CD4-positive, alpha-beta T cell (primary cell): ENCODE data around the gene KRT39. TPM values are rescaled to one million over a fixed set of nuclear protein-coding genes. Genes with fewer than 3 reads are reported as not detected.
"Not testable (repeated sequence)": the region's sequence is repeated elsewhere in the genome, so short reads cannot be mapped to it uniquely, and the experiment has no call there.

Experiments
- ATAC-seq: fragments of 200-7000 bp; cut with Tn5 transposase; one replicate; pipeline ENCODE4 v1.10.0; 2022; ENCODE audit warnings: mild to moderate bottlenecking; ENCODE audit not compliant: poor library complexity
- CTCF ChIA-PET: fragments of 350-600 bp; sonication (Branson Sonifier 250); formaldehyde crosslinking; loops from one replicate; lab custom pipeline; 2021; ENCODE audit warnings: antibody characterized with exemption, inconsistent platforms; lab: Charles Lee
- POLR2A ChIA-PET: fragments of 350-600 bp; sonication (Branson Sonifier 250); formaldehyde crosslinking; loops from one replicate; lab custom pipeline; 2021; ENCODE audit warnings: antibody characterized with exemption, inconsistent platforms; lab: Charles Lee
- DNase-seq, 14 experiments: peaks; one replicate each; pipeline ENCODE4 v3.0.0-alpha.2; 2013 to 2020; ENCODE audit warnings: mixed read lengths in 2 of 14
- H3K27ac ChIP-seq, 2 donors: one replicate each; pipeline versions ENCODE4 v1.5.1 to v1.7.0; 2013; ENCODE audit warnings: low read length in 2 of 2, low read depth in 1 of 2, mild to moderate bottlenecking in 1 of 2
- H3K27me3 ChIP-seq, 2 experiments: 1 replicate in 1 of 2; 2 replicates in 1 of 2; pipeline versions ENCODE4 v1.6.1 to v1.7.0; 2013; ENCODE audit warnings: low read length in 2 of 2, control low read depth in 1 of 2, mild to moderate bottlenecking in 1 of 2, moderate library complexity in 1 of 2; ENCODE audit not compliant: insufficient read depth in 2 of 2, control insufficient read depth in 1 of 2
- H3K36me3 ChIP-seq: one replicate; pipeline ENCODE4 v1.6.1; 2013; ENCODE audit warnings: low read length, control low read depth; ENCODE audit not compliant: insufficient read depth
- H3K4me1 ChIP-seq: one replicate; pipeline ENCODE4 v1.6.1; 2013; ENCODE audit warnings: low read length, control low read depth; ENCODE audit not compliant: insufficient read depth
- H3K4me3 ChIP-seq: one replicate; pipeline ENCODE4 v1.5.1; 2013; ENCODE audit warnings: mild to moderate bottlenecking, low read length, moderate library complexity
- H3K9me3 ChIP-seq, 2 experiments: 1 replicate in 1 of 2; 2 replicates in 1 of 2; pipeline versions ENCODE4 v1.6.1 to v1.7.0; 2013; ENCODE audit warnings: low read length in 2 of 2, mild to moderate bottlenecking in 2 of 2, control low read depth in 1 of 2, moderate library complexity in 1 of 2; ENCODE audit not compliant: control insufficient read depth in 1 of 2, insufficient read depth in 1 of 2
- H3K27ac Mint-ChIP-seq: one replicate; pipeline ENCODE4 v1.8.0; 2020; ENCODE audit warnings: mixed read lengths
- H3K27me3 Mint-ChIP-seq: one replicate; pipeline ENCODE4 v1.8.0; 2021; ENCODE audit warnings: mixed read lengths
- H3K36me3 Mint-ChIP-seq: one replicate; pipeline ENCODE4 v1.8.0; 2021; ENCODE audit warnings: low read depth, mixed read lengths
- H3K4me1 Mint-ChIP-seq: one replicate; pipeline ENCODE4 v1.8.0; 2021; ENCODE audit warnings: low read depth, mixed read lengths
- H3K4me3 Mint-ChIP-seq: one replicate; pipeline ENCODE4 v1.8.0; 2020; ENCODE audit warnings: mild to moderate bottlenecking, mixed read lengths
- H3K9me3 Mint-ChIP-seq: one replicate; pipeline ENCODE4 v1.8.0; 2020; ENCODE audit warnings: mixed read lengths
- CTCF ChIP-seq: fragments of 200-600 bp; IDR thresholded peaks from one replicate; pipeline ENCODE4 v1.8.0; 2022; ENCODE audit warnings: antibody characterized with exemption, mild to moderate bottlenecking
- intact Hi-C, 2 experiments: fragments of 100-400 bp; cut with DNase I in 1 of 2; cut with micrococcal nuclease in 1 of 2; formaldehyde crosslinking; loops; one replicate each; pipeline versions ENCODE4 v1.15.1 to v1.9.0; 2023 to 2025; cut with DNase I, micrococcal nuclease
- total RNA-seq, 174 experiments: library from RNA in 2 of 174; stranded (reverse) in 2 of 174; gene quantifications; one replicate each; pipeline ENCODE4 v1.2.3 and lab custom pipeline; 2021 to 2026

KRT39 gene
- total RNA-seq, 2 experiments from 2014 or later: not detected

DNA sequence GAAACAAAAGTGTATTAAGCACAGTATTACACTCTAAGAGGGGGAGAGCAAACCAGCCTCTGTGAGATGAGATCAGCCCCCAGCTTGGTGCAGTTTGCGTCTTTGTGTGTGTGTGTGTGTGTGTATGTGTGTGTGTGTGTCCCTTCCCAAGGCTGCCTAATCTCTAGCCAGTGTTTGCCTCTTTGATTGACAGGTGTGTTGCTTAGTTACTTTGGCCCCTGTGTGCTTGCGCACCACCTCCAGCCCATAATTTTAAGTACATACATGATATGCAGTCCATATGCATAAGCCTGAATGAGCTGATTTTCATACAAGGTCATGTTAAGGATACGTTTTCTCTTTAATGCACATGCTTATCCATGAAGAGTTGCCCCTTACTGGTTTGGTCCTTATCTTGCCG, 35.0 kb upstream of the KRT39 start:
- Histone ChIP-seq H3K36me3 (no peaks in the 10 kb centered on the region), H3K27me3 (peaks cover 13 to 19% of the 10 kb centered on the region in 2 experiments), H3K4me1 (no peaks in the 10 kb centered on the region), H3K4me3 (no peak overlapping the region), H3K9me3 (no peaks in the 10 kb centered on the region), H3K27ac (no peak overlapping the region)
- ChIA-PET CTCF (no interaction called here), POLR2A (no interaction called here)
- H3K27ac Mint-ChIP-seq: no peak overlapping the region
- no peak overlapping the region for H3K4me3 Mint-ChIP-seq
- H3K4me1 Mint-ChIP-seq: no peaks in the 10 kb centered on the region
- no peak for TF ChIP-seq CTCF
- peaks cover 62% of the 10 kb centered on the region for H3K27me3 Mint-ChIP-seq
- H3K36me3 Mint-ChIP-seq: no peaks in the 10 kb centered on the region
- no peaks in the 10 kb centered on the region for H3K9me3 Mint-ChIP-seq
- DNase-seq (no peak), ATAC-seq (no peak)
- intact Hi-C loops: no loop called here

DNA sequence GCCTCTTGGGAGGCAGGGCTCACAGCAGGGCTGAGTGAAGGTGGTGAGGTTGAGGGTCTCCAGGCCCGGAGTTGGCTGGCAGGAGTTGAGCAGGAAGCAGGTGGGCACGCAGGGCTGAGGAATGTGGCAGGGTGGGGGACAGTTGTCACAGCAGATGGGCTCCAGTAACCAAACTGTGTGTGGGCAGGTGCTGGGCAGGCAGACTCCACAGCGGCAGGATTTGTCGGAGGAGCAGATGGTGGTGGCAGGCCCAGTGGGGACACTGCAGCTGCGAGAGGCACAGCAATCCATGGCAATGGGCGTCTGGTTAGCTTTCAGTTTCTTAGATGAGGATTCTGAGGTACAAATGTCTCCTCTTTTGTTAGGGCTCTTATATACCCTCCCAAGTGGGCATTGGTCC, 32.8 kb upstream of the KRT39 start, which contains the start of gene KRTAP3-2:
KRTAP3-2 (minus strand) TSS at position 344 of the 400 bp plus-strand sequence; CDS start at position 291, 53 bp downstream.
- H3K27me3 Mint-ChIP-seq: peaks cover 75% of the 10 kb centered on the region
- H3K4me3 Mint-ChIP-seq, H3K27ac ChIP-seq, CTCF ChIA-PET, H3K27ac Mint-ChIP-seq, ATAC-seq, DNase-seq, H3K36me3 Mint-ChIP-seq, H3K4me1 ChIP-seq, H3K36me3 ChIP-seq, H3K4me1 Mint-ChIP-seq, H3K9me3 Mint-ChIP-seq, H3K4me3 ChIP-seq, H3K9me3 ChIP-seq, intact Hi-C loops, POLR2A ChIA-PET: not testable (repeated sequence)
- H3K27me3 ChIP-seq: peaks cover 18 to 31% of the 10 kb centered on the region in 2 experiments

GRCh38 chr17:40997361-40997760, 30.6 kb upstream of the KRT39 start:
- H3K27me3 Mint-ChIP-seq: peaks cover 75% of the 10 kb centered on the region
- intact Hi-C loops: no loop called here
- Histone ChIP-seq H3K27me3 (peaks cover 18 to 38% of the 10 kb centered on the region in 2 experiments), H3K36me3 (no peaks in the 10 kb centered on the region), H3K27ac (no peak overlapping the region), H3K4me1 (no peaks in the 10 kb centered on the region), H3K9me3 (no peaks in the 10 kb centered on the region), H3K4me3 (no peak overlapping the region)
- CTCF ChIA-PET: no interaction called here
- ATAC-seq (no peak), DNase-seq (no peak)
- H3K27ac Mint-ChIP-seq: no peak overlapping the region
- H3K36me3 Mint-ChIP-seq: no peaks in the 10 kb centered on the region
- POLR2A ChIA-PET: no interaction called here
- no peak overlapping the region for H3K4me3 Mint-ChIP-seq
- no peaks in the 10 kb centered on the region for H3K9me3 Mint-ChIP-seq
- no peaks in the 10 kb centered on the region for H3K4me1 Mint-ChIP-seq
- TF ChIP-seq CTCF: no peak

- no peak for TF ChIP-seq CTCF
- H3K27ac Mint-ChIP-seq: no peak overlapping the region
- no peak overlapping the region for H3K4me3 Mint-ChIP-seq
- ChIA-PET POLR2A (no interaction called here), CTCF (no interaction called here)
- no peaks in the 10 kb centered on the region for H3K36me3 Mint-ChIP-seq
- H3K9me3 ChIP-seq: no peaks in the 10 kb centered on the region
- H3K27ac ChIP-seq: no peak overlapping the region
- H3K4me3 ChIP-seq: no peak overlapping the region
- H3K9me3 Mint-ChIP-seq: no peaks in the 10 kb centered on the region
- H3K27me3 Mint-ChIP-seq: peaks cover 78% of the 10 kb centered on the region
- DNase-seq (no peak), ATAC-seq (no peak)
- intact Hi-C loops: no loop called here
- peaks cover 18 to 38% of the 10 kb centered on the region in 2 experiments for H3K27me3 ChIP-seq
- H3K4me1 ChIP-seq: no peaks in the 10 kb centered on the region
- no peaks in the 10 kb centered on the region for H3K36me3 ChIP-seq
- H3K4me1 Mint-ChIP-seq: no peaks in the 10 kb centered on the region
Observed at GRCh38 chr17:40996829-40997228, 30.1 kb upstream of the KRT39 start.
